K562 treated with DMSO at 1 percent for 4 hours (cell line): ENCODE data around the gene GFI1. TPM values are rescaled to one million over a fixed set of nuclear protein-coding genes. Genes with fewer than 3 reads are reported as not detected.

Source experiments
- total RNA-seq: library from RNA; unstranded; fragments of 300-600 nt; gene quantifications from 2 replicates; pipeline ENCODE4 v1.2.3, GENCODE V29; 2022; ENCODE audit not compliant: insufficient read depth

The GFI1 gene
- 0.65 TPM in 1 of 2 replicates, not detected in the other for total RNA-seq

DNA sequence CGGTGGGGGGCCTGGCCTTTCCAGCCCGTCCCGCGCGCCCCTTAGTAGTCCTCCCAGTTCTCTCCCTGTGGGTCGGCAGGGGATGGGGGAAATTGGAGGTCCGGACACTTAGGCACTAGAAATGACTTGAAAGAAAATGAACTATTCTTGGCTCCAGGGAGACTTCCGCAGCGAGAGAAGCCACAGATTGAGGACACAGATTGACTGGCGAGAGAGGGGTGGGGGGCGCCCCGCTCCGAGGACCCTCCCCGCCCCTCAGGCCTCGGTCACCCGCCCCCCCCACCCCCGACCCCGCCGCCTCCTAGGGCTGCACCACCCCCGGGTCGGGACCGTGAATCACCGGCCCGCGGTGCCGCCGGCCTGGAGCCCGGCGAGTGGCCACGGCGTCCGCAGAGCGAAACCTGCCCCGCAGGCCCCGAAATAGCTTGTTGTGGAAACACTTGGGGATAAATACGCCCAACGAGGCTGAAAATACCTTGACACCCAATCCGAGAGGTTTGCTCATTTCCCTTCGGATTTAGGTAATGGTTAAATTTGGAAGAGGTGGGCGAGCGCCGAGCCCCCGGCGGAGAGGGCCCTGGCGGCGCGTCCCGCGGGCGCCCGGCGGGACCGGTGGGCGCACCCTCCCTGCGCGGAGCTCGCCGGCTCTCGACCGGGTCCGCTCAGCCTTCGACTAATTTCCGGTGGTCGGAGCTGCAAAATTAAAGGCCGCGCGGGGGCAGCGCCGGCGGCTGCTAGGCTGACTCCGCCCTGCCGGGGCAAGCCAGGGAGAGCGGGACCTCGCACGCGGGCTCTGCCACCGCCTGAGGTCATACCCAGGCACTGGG is at the start of gene GFI1:
TSS of gene GFI1 (minus strand) at position 675 of the 827 bp plus-strand sequence. CDS start 3,438 bp downstream, outside the sequence.

Other genes with a start within 250 kb of the GFI1 start
- gene GLMN, start 187.9 kb downstream of the GFI1 start, total RNA-seq: 3.3 and 5.3 TPM in 2 replicates
- gene RPAP2, start 187.9 kb downstream of the GFI1 start, total RNA-seq: 6.2 and 7.0 TPM in 2 replicates